HG03060 (cell line): Measurements from ENCODE around the gene WTAP.
"Not testable (repeated sequence)": the region's sequence is repeated elsewhere in the genome, so short reads cannot be mapped to it uniquely, and the experiment has no call there.

Experiments
- ATAC-seq: cut with Tn5 transposase; IDR thresholded peaks from one replicate; pipeline ENCODE4 v1.9.1; 2021; ENCODE audit warnings: low read depth, moderate number of reproducible peaks; ENCODE audit not compliant: unreplicated experiment

Gene WTAP

DNA sequence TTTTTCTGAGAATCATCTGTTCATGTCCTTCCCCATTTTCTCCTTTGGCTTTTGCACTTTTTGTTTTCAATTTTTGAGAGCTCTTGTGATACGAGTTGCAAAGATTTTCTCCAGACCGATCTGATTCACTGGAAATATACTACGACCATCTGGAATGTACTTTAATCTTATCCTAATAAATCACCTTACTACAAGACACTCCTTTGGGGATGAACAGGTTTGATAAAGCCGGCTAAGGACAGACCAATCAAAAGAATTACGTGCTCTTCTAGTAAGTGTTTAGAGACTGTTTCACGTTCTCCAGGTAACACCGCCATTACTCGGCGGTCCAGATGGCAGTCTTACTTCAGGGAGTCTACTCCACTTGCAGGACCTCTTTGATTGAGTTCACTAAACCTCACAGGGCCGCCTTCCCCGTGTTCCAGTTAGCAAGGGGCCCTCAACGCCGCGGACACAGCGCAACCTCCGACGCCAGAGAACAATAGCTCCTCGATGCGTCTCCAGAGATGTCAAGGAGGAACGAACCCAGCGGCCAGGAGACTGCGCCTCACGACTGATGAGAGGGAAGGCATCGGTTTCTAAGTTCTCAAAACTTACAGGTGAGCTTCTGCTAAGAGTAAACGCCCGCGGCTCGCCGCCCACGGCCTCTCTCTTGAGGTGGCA is 920 bp upstream of the WTAP start:
- ATAC-seq, result no peak

GRCh38 chr6:159727717-159728445 is 575 bp downstream of the WTAP start:
- ATAC-seq, result peak; percentile 18

GRCh38 chr6:159728531-159728964 is 1.2 kb downstream of the WTAP start:
- ATAC-seq, result no peak

GRCh38 chr6:159729598-159730331 is 2.5 kb downstream of the WTAP start:
- no peak for ATAC-seq

DNA sequence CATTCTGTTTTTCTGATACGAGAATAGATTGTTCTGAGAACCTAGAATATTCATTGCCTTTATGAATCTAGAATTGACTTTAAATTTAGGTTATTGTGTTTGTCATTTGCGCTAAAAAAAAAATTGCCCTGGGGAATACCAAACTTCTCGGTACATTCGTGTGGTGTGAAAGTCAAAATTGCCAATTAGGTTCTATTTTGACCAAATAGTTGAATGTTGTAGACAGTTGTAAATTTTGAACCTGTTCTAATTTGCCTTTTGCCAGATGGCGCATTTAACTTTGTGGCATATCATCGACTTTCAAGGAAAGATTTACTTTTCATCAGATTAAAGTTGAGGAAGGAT is 3.0 kb downstream of the WTAP start:
- no peak for ATAC-seq

GRCh38 chr6:159732550-159732949 is 5.2 kb downstream of the WTAP start:
- not testable (repeated sequence) for ATAC-seq

- ATAC-seq, result not testable (repeated sequence)
Observed at GRCh38 chr6:159733395-159733794, 6.1 kb downstream of the WTAP start.

- no peak for ATAC-seq
Observed at GRCh38 chr6:159736908-159737307, 9.6 kb downstream of the WTAP start.

- no peak for ATAC-seq
Observed at GRCh38 chr6:159739341-159739740, 12.0 kb downstream of the WTAP start.

DNA sequence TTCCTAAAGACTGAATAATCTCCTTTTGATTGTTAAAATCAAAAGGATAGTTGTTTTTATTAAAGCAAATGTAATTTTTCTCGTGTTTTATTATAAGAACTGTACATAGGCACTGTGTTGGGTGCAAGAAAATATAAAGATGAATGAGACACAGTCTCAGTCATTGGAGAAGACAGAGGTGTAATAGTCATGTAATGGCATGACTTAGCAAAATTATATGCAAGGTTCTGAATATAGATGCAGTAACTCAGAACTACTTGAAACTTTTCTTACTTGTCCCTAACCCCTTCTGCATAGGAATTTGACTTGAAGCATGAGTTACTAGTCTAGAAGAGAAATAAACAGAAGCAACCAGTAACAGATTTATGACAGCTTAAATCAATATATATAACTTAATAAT is 14.9 kb downstream of the WTAP start:
- ATAC-seq, result no peak

- ATAC-seq, result no peak
Observed at GRCh38 chr6:159745081-159745480, 17.8 kb downstream of the WTAP start.

- no peak for ATAC-seq
Observed at GRCh38 chr6:159746759-159747158, 19.5 kb downstream of the WTAP start.

DNA sequence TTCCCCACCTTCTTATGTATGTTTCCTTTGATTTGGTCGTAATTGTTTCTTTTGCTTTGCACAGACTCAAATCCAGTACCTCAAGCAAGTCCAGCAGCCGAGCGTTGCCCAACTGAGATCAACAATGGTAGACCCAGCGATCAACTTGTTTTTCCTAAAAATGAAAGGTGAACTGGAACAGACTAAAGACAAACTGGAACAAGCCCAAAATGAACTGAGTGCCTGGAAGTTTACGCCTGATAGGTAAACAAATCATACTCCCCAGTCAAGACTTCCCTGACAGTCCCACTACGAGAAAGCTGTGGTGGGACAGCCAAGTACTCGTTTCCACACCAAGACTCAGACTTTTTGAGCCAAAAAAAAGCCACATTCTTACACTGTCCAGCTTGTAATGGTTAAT is 20.8 kb downstream of the WTAP start:
- not testable (repeated sequence) for ATAC-seq

GRCh38 chr6:159751448-159751847 is 24.1 kb downstream of the WTAP start:
- ATAC-seq, result no peak

- ATAC-seq, result no peak
Observed at GRCh38 chr6:159753081-159753872, 26.0 kb downstream of the WTAP start.

DNA sequence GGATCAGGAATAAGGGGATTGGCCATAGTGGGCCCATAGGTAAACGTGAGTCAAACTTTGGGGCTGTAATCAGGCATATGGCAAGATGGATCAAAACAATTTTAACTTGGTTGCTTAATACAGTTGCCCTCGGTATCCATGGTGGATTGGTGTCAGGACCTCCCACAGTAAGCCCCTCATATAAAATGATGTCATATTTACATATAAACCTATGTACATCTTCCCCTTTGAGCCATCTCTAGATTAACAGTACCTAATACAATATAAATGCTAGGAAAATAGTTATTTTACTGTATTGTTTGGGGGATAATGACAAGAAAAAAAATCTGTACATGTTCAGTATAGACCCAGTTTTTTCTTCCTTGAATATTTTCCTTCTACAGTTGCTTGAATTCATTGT is 27.1 kb downstream of the WTAP start:
- no peak for ATAC-seq

GRCh38 chr6:159754959-159755914 is 27.9 kb downstream of the WTAP start:
- ATAC-seq, result no peak

DNA sequence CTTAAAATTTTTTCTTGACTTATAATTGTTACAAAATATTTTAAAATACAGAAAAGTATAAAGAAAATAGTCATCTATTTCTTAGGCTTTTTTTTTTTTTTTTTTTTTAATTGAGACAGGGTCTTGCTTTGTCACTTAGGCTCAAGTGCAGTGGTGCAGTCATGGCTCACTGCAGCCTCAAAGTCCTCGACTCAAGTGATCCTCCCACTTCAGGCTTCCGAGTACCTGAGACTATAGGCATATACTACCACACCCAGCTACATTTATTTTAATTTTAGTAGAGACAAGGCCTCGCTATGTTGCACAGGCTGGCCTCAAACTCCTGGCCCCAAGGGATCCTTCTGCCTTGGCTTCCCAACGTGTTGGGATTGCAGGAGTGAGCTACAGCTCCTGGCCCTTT is 29.2 kb downstream of the WTAP start:
- ATAC-seq, result no peak
